Activated naive CD4-positive, alpha-beta T cell treated with anti-CD3 and anti-CD28 coated beads, Interleukin-2, amount 50 U/mL, for 16 hours (primary cell): ENCODE measurements around the gene PATZ1.
"Not testable (repeated sequence)": the region's sequence is repeated elsewhere in the genome, so short reads cannot be mapped to it uniquely, and the experiment has no call there.

ENCODE experiments used
- DNase-seq: peaks from one replicate; pipeline ENCODE4 v3.0.0-alpha.2; 2020

The PATZ1 gene

DNA sequence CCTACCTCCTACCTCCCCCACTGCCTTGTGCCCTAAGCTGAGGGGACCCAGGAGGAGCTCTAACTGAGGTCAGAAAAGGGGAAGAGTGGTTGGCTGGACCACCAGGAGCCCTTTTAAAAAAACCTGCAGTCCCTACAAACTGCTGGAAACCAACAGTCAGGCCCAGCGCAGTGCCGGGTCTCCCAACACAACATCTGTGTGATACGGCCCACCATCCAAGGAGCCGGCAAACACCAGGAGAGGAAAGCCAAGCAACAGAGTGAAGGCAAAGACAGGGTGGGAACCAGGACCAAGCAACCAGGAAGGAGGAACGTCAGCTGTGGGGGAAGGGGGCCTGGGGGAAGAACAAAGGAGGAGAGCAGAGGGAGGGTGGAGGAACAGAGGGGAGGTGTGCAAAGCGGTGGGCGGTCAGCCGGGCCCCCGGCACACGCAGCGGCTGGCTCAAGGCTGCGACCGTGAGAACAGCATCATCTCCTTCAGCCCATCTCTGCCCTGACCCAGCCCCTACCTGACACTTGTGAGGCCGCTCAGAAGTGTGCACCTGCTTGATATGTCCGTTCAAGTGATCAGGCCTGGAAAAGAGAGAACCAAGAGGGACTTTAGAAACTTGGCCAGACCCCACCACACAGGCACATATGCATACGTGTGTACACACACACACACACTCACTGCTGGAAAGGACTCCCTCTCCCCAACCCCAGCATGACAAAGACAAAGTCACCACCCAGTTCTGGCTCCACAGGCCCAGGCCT is 3.6 kb downstream of the PATZ1 start:
- DNase-seq = no peak

DNA sequence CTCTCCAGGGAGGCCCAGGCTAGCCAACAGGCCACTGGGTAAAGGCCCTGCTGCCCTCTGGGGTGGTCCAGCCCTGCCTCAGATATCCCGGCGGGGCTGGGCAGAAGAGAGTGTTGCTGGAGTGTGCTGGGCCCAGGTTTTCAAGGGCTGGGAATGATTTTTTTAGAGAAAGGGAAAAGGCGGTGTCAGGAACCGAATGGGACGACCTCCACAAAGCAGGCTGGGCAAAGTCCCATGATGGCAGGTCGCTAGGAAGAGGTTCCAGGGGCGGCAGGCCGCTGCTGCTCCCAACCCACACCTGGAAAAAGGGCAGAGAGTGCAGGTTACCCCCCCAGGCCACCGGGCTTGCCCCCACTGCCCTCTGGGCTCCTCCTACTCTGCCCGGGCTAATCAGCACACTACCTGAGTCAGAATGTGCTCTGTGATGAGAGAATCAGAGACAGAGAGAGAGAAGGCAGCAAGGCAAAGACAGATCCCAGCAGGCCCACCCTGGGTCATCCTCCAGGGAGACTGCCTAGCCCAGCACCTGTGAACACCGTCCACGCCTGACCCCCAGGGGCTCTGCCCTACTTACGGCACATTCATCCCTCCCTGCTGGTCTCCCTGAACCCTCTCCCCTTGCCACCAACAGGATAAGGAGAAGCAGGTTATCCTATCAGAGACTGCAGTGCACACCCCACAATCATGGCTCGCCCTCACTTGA is 4.6 kb downstream of the PATZ1 start:
- DNase-seq = no peak

DNA sequence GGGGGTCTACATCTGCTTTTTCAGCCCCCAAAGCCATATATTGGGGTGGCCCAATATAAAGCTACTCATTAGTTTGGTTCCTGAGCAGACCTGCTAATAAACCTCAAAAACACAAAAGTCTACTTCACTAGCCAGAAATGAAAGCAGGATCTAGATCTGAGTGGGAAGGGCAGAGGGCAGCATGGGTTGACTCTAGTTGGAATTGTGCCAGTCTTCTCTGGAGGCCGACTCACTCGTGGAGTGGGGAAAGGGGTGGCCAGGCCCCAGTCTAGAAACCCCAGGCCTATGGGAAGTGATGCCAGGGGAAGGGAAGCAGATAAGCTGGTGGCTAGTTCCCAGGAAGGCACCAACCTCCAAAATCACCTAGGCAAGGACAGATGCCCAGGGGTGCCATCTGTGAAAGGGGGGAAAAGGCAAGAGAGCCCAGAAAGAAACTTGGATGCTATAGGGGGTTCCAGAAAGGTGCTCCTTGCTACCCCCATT is 5.3 kb downstream of the PATZ1 start:
- DNase-seq = no peak

- DNase-seq = no peak
These were observed 5.8 kb downstream of the PATZ1 start for GRCh38 chr22:31340360-31340759.

- no peak for DNase-seq
These were observed 6.9 kb downstream of the PATZ1 start for GRCh38 chr22:31339148-31339832.

DNA sequence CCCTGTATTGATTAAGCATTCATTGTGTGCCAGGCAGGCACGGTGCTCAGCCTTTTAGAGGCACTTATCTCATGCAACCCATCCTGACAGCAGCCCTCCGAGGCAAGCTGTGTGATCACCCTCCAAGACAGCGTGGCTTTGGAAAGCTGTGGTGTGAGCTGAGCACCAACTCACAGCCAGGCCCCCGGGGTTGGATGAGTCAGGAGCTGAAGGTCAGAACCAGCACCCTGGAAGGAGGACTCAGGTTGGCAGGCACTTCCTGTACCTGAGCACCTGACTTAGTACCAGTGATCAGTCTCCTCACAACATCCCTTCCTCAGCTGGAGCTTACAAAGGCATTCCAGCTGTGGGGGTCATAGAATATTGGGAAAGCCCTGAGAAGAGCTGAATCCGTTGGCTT is 9.0 kb downstream of the PATZ1 start:
- no peak for DNase-seq

- no peak for DNase-seq
These were observed 11.8 kb downstream of the PATZ1 start for GRCh38 chr22:31334329-31334728.

- DNase-seq = no peak
These were observed 12.5 kb downstream of the PATZ1 start for GRCh38 chr22:31333641-31334040.

DNA sequence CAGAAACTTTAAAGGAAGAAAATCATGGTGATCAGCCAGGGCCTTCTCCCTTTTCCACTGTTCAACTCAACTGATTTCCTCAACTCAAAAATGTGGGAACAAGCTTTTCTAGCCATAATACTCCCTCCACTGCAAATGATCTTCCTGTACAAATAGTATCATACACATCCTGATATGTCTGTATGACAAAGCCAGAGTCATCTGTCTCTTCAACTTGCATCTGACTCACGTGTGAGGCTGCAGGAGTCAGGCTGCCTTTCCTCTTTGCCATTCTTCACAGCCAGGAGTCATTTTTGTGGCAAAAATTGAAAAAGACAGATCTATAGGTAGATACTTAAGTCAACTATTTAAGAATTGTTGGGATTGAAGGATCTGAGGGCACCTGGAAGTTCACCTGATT is 13.3 kb downstream of the PATZ1 start:
- no peak for DNase-seq

- no peak for DNase-seq
These were observed 14.1 kb downstream of the PATZ1 start for GRCh38 chr22:31332010-31332409.

DNA sequence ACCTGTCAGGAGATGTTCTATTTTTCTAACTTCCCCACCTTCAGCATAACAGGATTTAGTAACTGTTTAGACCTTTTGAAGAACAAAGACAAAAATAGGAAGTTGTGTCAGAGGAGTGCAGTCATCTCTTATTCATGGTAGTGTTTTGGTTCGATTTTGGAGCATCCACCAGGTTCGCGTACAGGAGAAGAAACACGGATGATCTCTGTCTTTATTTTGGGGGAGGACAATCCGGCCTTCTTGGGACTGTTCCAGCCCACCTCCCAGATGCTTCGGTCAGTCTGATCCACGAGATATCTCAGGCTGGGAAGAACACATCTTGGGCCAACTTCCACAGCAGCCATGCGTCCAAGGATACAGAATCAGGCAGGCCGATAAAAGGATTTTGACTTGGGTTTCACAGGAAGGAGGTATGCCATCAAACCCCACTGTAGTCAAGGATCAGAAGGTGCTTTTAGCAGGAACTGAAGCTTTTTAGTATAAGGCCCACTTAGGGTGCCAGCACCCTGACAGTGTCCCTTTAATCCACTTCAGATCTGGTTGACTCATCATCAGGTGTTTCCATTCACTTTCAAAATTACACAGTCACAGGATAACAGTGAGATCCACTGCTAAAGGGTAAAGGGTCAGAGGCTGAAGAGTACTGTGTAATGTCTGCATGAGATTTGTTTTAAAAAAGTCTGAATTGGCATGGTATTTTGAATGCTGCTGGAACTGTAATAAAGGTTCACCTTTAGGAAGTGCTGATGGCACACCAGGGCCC is 16.5 kb downstream of the PATZ1 start:
- DNase-seq = no peak

- no peak for DNase-seq
These were observed 17.1 kb downstream of the PATZ1 start for GRCh38 chr22:31329029-31329428.

DNA sequence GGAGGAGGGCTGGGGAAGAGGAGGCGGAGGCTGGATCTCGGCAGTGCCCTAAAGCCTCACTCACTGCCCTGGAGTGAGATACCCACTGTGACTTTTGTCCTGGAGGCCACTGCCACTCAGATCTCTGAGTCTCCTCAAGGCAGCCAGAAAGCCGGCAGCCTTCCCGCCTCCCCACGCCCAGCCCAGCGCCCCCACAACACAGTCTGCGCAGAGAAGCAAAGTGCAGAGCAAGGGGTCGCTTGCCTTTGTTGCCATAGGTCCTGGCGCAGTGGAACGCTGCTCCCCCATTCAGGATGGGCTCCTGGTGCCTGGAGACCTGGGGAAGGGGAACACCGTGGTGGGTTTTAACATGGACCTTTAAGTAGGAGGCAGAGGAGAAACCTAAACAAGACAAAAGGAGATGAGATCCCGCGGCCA is 17.6 kb downstream of the PATZ1 start:
- DNase-seq = no peak

DNA sequence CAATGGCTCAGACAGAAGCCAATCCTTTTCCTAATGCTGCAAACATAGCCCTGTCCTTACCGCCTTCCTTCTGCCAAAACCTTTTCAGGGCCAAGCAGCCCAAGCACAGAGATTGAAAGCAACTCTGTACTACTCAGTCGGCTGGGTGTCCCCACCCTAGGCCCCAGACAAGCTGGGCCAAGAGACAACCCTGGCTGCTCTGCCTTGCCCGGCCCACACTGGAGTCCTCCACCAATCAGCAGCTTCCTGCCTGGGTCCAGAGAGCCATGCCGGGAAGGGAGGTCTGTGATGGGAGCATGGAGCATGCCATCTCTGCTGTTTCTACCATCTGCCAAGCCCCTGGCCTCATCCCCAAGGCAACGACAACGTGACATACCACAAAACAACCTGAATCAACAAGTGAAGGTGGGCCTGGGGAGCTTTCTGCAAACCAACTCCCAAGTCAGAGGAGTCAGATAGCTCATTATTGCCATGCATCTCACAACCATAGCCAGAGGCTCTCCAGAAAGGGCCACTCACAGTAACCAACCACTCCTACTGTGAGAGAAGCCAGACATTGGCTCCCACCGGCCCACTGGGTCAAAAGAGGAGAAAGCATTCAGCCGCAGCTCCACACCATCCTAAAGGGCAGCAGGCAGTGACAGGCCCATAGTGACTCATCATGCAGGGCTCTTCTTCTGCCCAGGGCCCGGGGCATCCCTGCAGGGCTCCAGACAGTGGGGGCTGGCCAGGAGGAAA is 18.2 kb downstream of the PATZ1 start:
- DNase-seq = no peak

DNA sequence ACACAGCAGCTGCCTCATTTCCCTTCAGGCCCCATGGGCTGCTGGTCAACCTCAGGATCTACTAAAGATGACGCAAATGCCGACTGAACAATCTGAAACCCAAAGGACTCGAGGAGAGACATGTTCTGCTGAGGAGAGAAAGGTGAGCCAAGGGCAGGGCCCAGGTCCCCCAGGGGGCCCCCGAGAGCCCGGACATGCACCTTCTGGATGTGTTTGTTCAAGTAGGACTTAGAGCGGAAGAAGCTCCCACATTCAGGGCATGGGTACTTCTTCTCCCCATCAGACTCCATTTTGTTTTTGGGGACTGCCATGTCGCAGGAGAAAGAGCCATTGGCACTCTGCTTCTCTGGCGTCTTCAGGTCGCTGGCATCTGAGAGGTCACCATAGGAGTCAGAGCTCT is 19.3 kb downstream of the PATZ1 start:
- DNase-seq = no peak

DNA sequence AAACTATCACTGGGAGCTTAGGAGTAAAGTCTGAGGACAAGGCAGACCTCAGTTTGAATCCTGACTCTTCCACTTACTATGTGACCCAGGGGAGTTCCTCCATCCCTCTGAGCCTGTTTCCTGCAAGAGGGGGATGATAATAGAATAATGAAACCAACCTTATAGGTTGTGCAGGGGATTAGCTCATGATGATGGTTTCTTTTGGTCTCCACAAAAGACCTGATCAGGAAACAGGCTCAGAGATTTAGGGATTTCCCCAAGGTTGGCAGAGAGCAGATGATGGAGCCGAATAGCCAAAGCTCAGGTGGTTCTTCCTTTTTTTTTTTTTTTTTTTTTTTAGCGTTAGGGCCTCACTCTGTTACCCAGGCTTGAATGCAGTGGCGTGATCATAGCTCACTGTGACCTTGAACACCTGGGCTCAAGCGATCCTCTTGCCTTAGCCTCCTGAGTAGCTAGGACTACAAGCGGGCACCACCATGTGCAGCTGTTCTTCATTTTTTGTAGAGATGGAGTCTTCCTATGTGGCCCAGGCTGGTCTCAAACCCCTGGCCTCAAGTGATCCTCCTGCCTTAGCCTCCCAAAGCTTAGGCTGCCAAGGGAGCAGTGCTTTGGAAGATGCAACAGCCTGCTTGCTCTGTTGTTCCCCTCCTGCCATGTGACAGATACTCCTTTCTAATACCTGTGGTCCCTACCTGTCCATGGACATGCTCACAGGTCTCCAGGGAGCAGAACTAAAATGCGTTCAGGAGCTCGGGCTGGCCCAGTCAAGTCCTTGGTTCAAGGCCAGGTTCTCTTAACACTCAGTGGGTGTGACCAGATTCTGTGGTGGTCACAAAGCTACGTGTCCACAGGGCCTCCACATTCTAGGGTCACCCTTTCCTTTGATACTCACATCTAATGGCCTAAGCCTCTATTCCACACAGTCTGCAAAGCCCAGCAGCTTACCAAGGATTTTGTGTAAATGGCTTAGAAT is 22.3 kb downstream of the PATZ1 start:
- no peak for DNase-seq

GRCh38 chr22:31321421-31321820 is 24.7 kb downstream of the PATZ1 start:
- no peak for DNase-seq

- not testable (repeated sequence) for DNase-seq
These were observed 31.9 kb downstream of the PATZ1 start for GRCh38 chr22:31314220-31314619.

GRCh38 chr22:31313366-31314147 is 32.6 kb downstream of the PATZ1 start:
- peak; percentile 63 for DNase-seq

- DNase-seq = no peak
These were observed 38.0 kb downstream of the PATZ1 start for GRCh38 chr22:31308181-31308580.
